Gastrocnemius medialis (tissue), 4 donors: ENCODE results near the gene PLXND1.

Experiments
- CTCF ChIP-seq, 5 experiments: fragments of 450-650 bp in 3 of 5; fragments of 200-600 bp in 2 of 5; sonication (generic) in 2 of 5; IDR thresholded peaks in 4 of 5; conservative IDR thresholded peaks in 1 of 5; 1 replicate in 4 of 5; 2 replicates in 1 of 5; pipeline ENCODE4 v1.5.1; 2016 to 2019; ENCODE audit warnings: antibody characterized with exemption in 5 of 5, mild to moderate bottlenecking in 3 of 5, moderate library complexity in 3 of 5
- POLR2A ChIP-seq, 2 donors: fragments of 450-650 bp; IDR thresholded peaks; one replicate each; pipeline ENCODE4 v1.6.1; 2017; ENCODE audit warnings: antibody characterized with exemption in 2 of 2, mild to moderate bottlenecking in 2 of 2, moderate library complexity in 2 of 2

- TF ChIP-seq CTCF (IDR thresholded peaks at IDR 0.05 in 4 of 5, conservative IDR thresholded peaks at IDR 0.05 in 1 of 5): no peak
- no peak for TF ChIP-seq POLR2A (IDR thresholded peaks at IDR 0.05)
Observed at GRCh38 chr3:129590215-129590614, 16.3 kb downstream of the PLXND1 start.
